ENCODE data around the gene CBX7.

DNA sequence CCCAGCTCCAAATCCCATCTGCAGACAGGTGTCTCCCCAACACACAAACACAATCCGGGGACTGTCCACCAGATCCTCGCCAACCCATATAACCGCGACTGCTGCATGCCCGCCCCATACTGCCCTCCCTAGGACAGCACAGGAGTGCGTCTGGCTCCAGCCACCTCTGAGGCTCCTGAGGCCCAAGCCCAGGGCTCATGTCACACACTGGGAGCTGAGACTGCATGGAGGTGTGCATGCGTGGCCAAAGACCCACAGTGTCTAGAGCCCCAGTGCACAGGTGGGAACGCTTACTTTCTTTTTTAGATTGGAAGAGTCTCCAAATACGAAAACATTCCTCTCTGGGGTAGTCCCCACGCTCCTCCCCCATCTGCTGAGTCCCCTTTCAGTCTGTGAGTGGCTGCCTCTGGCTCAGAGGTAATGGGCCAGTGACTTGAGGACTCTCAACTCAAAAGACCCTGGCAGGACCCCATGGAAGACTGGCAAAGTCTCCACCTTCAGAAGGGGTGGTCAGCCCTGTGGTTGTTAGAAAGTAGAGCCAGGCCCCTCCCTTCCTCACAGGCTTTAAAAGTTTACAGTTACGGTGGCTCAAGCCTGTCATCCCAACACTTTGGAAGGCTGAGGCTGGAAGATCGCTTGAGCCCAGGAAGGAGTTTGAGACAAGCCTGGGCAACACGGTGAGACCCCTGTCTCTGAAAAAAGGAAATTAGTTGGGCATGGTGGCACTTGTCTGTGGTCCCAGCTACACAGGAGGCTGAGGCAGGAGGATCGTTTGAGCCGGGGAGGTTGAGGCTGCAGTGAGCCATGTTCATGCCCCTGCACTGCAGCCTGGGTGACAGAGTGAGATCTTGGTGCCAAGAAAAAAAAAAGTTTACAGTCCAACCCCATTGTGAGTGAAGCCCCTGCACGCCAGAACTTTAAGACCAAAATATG lies 2.3 kb downstream of the CBX7 start:
- TF ChIP-seq CTCF (IDR thresholded peaks at IDR 0.05) (no peak), POLR2A (IDR thresholded peaks at IDR 0.05) (no peak)

Data from Peyer's patch (tissue), 4 donors.